GM12801 (cell line): ENCODE results near the gene RBMS2.

Experiments
- CTCF ChIP-seq: IDR thresholded peaks from one replicate; pipeline ENCODE4 v1.5.1; 2011; ENCODE audit warnings: control low read depth; ENCODE audit not compliant: insufficient read length; ENCODE audit errors: extremely low read depth

The RBMS2 gene

GRCh38 chr12:56622535-56622934 is 100.9 kb downstream of the RBMS2 start:
- TF ChIP-seq CTCF = no peak

- TF ChIP-seq CTCF = no peak
Measured at GRCh38 chr12:56626701-56627100, 105.1 kb downstream of the RBMS2 start.

- TF ChIP-seq CTCF = no peak
Measured at GRCh38 chr12:56628671-56629458, 107.2 kb downstream of the RBMS2 start.

GRCh38 chr12:56629459-56630179 is 108.0 kb downstream of the RBMS2 start:
- no peak for TF ChIP-seq CTCF

- TF ChIP-seq CTCF = no peak
Measured at GRCh38 chr12:56630180-56630632, 108.6 kb downstream of the RBMS2 start, which contains the start of gene BAZ2A. Gene BAZ2A (minus strand): TSS chr12:56630326. CDS start chr12:56617530, 12,796 bp downstream.

GRCh38 chr12:56631790-56632700 is 110.4 kb downstream of the RBMS2 start:
- TF ChIP-seq CTCF = no peak
